Measurements from ENCODE around the gene ZNF236. TPM values are rescaled to one million over a fixed set of nuclear protein-coding genes. Genes with fewer than 3 reads are reported as not detected.

Gene ZNF236
- total RNA-seq, 4 donors from 2014 or later, result 13.4 to 38.0 (median 15.1) TPM

DNA sequence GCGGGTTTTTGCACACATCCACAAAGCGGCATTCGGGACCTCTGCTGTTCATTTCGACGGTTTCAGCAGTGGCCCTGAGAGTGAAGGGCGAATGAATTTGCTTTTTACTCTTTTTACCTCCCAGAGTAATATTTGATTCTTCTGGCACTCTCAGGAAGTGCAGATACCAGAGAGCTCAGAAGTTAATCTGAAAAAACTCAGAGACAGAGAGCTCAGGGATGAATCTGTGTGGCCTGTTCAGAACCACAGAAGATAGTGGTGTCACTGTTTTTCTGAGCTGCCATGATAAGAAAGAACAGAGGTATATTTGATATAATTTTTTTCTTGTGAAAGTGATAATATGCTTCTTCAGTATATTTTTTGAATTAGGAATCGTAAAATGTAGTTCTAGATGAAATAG, 181.0 kb downstream of the ZNF236 start:
- 97% methylated on average over 7 of the region's 7 CpGs for WGBS
- Histone ChIP-seq H3K9me3 (no peaks in the 10 kb centered on the region), H3K4me1 (peaks cover 12% of the 10 kb centered on the region), H3K36me3 (peaks cover 3% of the 10 kb centered on the region), H3K27me3 (no peaks in the 10 kb centered on the region), H3K4me3 (no peak overlapping the region), H3K27ac (no peak overlapping the region)
- DNase-seq (ENCODE audit: low spot score in 2 of 2), result peak in 1 of 2 donors; percentile 18
- TF ChIP-seq EP300 (IDR thresholded peaks at IDR 0.05), result no peak

DNA sequence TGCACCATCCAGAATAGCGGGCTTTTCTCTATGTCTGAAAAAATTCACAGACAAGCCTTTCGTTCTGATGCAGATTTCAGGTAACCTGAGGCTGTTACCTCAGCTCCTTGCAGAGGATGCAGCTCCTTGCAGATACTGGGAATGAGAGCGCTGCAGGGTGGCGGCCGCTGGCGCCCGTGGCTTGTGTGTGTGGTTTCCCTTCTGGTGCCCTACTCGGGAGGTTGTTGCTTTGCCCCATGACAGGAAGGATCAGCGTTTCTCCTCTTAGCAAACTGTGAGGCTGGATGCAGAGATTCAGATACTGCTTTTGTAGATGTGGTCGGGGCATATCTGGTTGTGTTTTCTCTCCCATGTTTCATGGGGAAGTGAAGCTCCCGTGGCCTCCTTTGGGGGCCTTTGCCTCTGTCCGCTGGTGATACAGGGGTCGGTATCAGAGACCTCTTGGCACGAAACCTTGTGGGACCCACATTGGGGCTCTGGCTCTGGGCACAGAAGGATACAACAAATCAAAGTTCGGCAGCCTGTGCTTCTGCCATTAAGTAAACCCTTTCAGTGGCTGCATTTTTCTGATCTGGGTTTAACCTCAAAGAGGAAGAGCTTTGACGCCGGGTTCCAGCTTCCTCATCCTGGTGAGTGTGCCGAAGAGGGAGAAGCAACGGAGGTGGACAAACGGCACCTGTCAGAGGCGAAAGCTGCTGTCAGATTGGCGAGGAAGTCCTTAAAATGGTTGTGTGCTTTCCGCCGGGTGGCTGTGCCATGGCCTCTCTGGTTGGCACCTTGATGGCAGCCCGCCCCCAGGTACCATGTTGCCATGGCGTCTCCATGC, 182.4 kb downstream of the ZNF236 start:
- Histone ChIP-seq H3K4me3 (peak overlapping the region; percentile 2), H3K27me3 (no peaks in the 10 kb centered on the region), H3K27ac (peak overlapping the region; percentile 48), H3K9me3 (no peaks in the 10 kb centered on the region), H3K36me3 (peaks cover 10% of the 10 kb centered on the region), H3K4me1 (peaks cover 12% of the 10 kb centered on the region)
- DNase-seq (ENCODE audit: low spot score in 2 of 2), result peak in 1 of 2 donors; percentile 72
- WGBS, result 88% methylated on average over 25 of the region's 26 CpGs
- TF ChIP-seq POLR2A (IDR thresholded peaks at IDR 0.05), result no peak
- TF ChIP-seq POLR2AphosphoS5 (IDR thresholded peaks at IDR 0.05), result no peak
- TF ChIP-seq EP300 (IDR thresholded peaks at IDR 0.05), result no peak
- TF ChIP-seq, protein P1, sequence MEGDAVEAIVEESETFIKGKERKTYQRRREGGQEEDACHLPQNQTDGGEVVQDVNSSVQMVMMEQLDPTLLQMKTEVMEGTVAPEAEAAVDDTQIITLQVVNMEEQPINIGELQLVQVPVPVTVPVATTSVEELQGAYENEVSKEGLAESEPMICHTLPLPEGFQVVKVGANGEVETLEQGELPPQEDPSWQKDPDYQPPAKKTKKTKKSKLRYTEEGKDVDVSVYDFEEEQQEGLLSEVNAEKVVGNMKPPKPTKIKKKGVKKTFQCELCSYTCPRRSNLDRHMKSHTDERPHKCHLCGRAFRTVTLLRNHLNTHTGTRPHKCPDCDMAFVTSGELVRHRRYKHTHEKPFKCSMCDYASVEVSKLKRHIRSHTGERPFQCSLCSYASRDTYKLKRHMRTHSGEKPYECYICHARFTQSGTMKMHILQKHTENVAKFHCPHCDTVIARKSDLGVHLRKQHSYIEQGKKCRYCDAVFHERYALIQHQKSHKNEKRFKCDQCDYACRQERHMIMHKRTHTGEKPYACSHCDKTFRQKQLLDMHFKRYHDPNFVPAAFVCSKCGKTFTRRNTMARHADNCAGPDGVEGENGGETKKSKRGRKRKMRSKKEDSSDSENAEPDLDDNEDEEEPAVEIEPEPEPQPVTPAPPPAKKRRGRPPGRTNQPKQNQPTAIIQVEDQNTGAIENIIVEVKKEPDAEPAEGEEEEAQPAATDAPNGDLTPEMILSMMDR (IDR thresholded peaks at IDR 0.05), result no peak

DNA sequence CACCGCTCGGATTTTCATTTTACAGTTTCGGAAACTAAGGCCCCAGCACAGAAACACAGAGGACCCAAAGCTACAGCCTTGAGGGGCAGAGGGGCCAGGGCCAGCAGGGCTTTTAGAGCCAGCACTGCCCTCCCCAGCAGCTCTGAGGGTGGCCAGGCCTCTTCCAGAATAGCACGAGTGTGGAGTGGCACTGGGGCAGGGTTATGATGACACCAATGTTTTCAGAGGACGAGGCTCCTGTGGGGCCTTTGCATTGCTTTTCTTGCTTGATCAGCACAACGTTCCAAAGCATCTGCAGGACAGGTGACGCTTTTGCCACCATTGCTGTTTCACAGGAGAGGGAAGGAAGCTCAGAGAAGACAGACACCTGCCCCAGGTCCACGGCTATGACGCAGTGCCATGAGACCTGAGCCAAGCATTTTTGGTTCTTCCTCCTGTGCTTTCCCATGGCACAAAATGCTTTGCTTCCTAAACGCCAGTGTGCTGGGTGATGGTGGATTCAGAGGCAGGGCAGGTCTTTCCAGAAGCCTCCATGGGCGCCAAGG, 183.4 kb downstream of the ZNF236 start:
- H3K4me1 ChIP-seq, result peaks cover 6% of the 10 kb centered on the region
- peak overlapping the region; percentile 48 for H3K27ac ChIP-seq
- no peaks in the 10 kb centered on the region for H3K27me3 ChIP-seq
- no peak overlapping the region for H3K4me3 ChIP-seq
- TF ChIP-seq POLR2A (IDR thresholded peaks at IDR 0.05) (no peak), EP300 (IDR thresholded peaks at IDR 0.05) (no peak), POLR2AphosphoS5 (IDR thresholded peaks at IDR 0.05) (no peak)
- TF ChIP-seq, protein P1 (IDR thresholded peaks at IDR 0.05), result no peak
- DNase-seq (ENCODE audit: low spot score in 2 of 2), result peak in 1 of 2 donors; percentile 49
- H3K36me3 ChIP-seq, result peaks cover 12% of the 10 kb centered on the region
- H3K9me3 ChIP-seq, result no peaks in the 10 kb centered on the region
- WGBS, result 84% methylated on average over 9 of the region's 11 CpGs

DNA sequence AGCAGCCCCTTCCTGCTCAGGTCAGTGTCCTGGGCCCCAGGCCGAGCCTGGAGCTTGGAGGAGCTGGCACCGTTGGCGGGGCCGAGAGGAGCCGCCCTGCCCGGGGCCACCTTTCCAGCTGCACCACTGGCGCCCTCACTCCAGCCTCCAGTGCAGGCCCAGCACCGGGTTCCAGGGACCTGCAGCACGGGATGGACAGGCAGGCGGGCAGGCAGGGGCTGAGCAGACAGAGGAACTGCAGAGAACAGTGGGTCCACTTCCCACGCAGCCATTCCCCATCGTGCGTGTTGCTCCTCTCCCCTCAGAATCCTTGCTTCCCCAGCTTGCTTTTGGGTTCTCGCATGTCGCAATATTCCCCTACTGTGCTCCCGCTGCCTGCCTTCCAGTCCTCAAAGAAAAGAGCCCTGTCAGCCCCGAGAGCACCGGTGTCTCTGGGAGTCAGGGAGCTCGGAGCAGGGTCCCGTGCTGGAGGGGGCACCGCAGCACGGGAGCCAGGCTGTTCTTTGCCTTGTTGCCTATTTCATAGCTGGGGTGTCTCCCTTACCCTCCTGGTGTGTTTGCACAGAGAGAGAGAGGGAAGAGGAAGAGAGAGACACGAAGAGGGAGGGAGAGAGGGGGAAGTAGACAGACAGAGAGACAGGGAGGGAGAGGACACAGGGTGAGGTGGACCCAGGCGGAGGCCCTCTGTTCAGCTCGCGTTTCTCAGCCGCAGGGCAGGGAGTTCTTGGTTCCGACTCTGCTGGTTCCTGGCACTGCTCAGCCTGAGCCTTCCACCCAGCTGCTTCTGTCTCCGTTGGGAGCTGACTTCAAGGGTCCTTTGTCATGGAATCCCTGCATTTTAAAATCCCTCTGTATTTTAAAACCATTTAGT, 184.2 kb downstream of the ZNF236 start:
- Histone ChIP-seq H3K9me3 (no peaks in the 10 kb centered on the region), H3K4me3 (no peak overlapping the region), H3K27me3 (no peaks in the 10 kb centered on the region), H3K4me1 (peaks cover 3% of the 10 kb centered on the region), H3K27ac (peak overlapping the region; percentile 41), H3K36me3 (peaks cover 12% of the 10 kb centered on the region)
- TF ChIP-seq POLR2A (IDR thresholded peaks at IDR 0.05) (no peak), EP300 (IDR thresholded peaks at IDR 0.05) (no peak), POLR2AphosphoS5 (IDR thresholded peaks at IDR 0.05) (no peak)
- TF ChIP-seq, protein P1 (IDR thresholded peaks at IDR 0.05), result no peak
- peak in 1 of 2 donors; percentile 79 for DNase-seq (ENCODE audit: low spot score in 2 of 2)
- 81% methylated on average over 26 of the region's 29 CpGs for WGBS

DNA sequence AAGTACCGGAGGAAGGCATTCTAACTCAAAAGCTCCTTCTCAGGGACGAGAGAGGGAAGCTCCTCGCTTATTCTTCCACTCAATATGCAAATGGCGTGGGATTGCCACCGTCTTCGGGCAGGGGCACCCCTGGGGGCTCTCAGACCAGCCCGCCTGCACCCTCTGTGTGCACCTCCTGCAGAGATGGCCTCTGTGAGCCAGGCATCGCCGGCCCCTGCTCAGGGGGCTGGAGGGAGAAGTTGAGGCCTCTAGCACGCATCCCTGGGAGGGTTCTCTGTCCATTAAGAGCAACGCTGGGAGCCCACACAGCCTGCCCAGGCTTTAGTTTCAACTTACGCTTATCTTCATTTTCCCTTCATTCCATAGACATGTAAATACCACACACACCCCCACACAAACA, 184.9 kb downstream of the ZNF236 start:
- WGBS, result 86% methylated on average over 10 of the region's 12 CpGs
- TF ChIP-seq POLR2AphosphoS5 (IDR thresholded peaks at IDR 0.05) (no peak), EP300 (IDR thresholded peaks at IDR 0.05) (no peak), POLR2A (IDR thresholded peaks at IDR 0.05) (no peak)
- TF ChIP-seq, protein P1 (IDR thresholded peaks at IDR 0.05), result no peak
- peak in 1 of 2 donors; percentile 29 for DNase-seq (ENCODE audit: low spot score in 2 of 2)
- H3K36me3 ChIP-seq, result peaks cover 18% of the 10 kb centered on the region
- H3K4me3 ChIP-seq, result no peak overlapping the region
- peaks cover 4% of the 10 kb centered on the region for H3K4me1 ChIP-seq
- H3K27me3 ChIP-seq, result no peaks in the 10 kb centered on the region
- H3K27ac ChIP-seq, result peak overlapping the region; percentile 41
- H3K9me3 ChIP-seq, result no peaks in the 10 kb centered on the region

All from suprapubic skin (tissue), 4 donors.